HepG2 (cell line): Measurements from ENCODE around the gene ALDH3A2. TPM values are rescaled to one million over a fixed set of nuclear protein-coding genes. Genes with fewer than 3 reads are reported as not detected.
A peak's percentile ranks its signal among the peaks of the same experiment; 100 is the strongest.

Source experiments
- ARID2 ChIP-seq: sonication (generic); formaldehyde crosslinking; IDR thresholded peaks from 2 replicates; pipeline ENCODE4 v1.8.1; 2022; ENCODE audit warnings: mild to moderate bottlenecking, missing genetic modification reagents, borderline replicate concordance
- ATAD3A ChIP-seq: sonication (generic); formaldehyde crosslinking; IDR thresholded peaks from 2 replicates; pipeline ENCODE4 v1.4.0; 2020; ENCODE audit warnings: missing genetic modification reagents
- BRD4 ChIP-seq: sonication (generic); formaldehyde crosslinking; IDR thresholded peaks from 2 replicates; pipeline ENCODE4 v1.4.0; 2020; ENCODE audit warnings: missing genetic modification reagents
- HDAC1 ChIP-seq: sonication (generic); formaldehyde crosslinking; IDR thresholded peaks from 2 replicates; pipeline ENCODE4 v1.5.1; 2020; ENCODE audit warnings: mild to moderate bottlenecking, missing genetic modification reagents
- HOXA9 ChIP-seq: sonication (generic); formaldehyde crosslinking; IDR thresholded peaks from 2 replicates; pipeline ENCODE4 v1.8.1; 2022; ENCODE audit warnings: missing genetic modification reagents, mild to moderate bottlenecking, moderate library complexity, borderline replicate concordance
- NFYB ChIP-seq: sonication (generic); formaldehyde crosslinking; IDR thresholded peaks from 2 replicates; pipeline ENCODE4 v1.4.0; 2020; ENCODE audit warnings: missing genetic modification reagents
- SIN3A ChIP-seq: IDR thresholded peaks from 2 replicates; pipeline ENCODE4 v1.6.1; 2011; ENCODE audit warnings: low read depth, mild to moderate bottlenecking, control low read depth, low read length, borderline replicate concordance
- TMF1 ChIP-seq: sonication (generic); formaldehyde crosslinking; IDR thresholded peaks from 2 replicates; pipeline ENCODE4 v1.8.1; 2022; ENCODE audit warnings: low read depth, missing genetic modification reagents
- ZBTB21 ChIP-seq: sonication (generic); formaldehyde crosslinking; IDR thresholded peaks from 2 replicates; pipeline ENCODE4 v1.4.0; 2020; ENCODE audit warnings: missing genetic modification reagents
- ZBTB3 ChIP-seq: sonication (generic); formaldehyde crosslinking; IDR thresholded peaks from 2 replicates; pipeline ENCODE4 v1.4.0; 2020; ENCODE audit warnings: low read depth, mild to moderate bottlenecking, moderate library complexity, missing genetic modification reagents, borderline replicate concordance
- ZNF558 ChIP-seq: sonication (generic); formaldehyde crosslinking; IDR thresholded peaks from 2 replicates; pipeline ENCODE4 v1.9.0; 2022; ENCODE audit warnings: mild to moderate bottlenecking, missing genetic modification reagents, borderline replicate concordance
- ZNF572 ChIP-seq: sonication (generic); formaldehyde crosslinking; IDR thresholded peaks from 2 replicates; pipeline ENCODE4 v1.5.1; 2020; ENCODE audit warnings: mild to moderate bottlenecking, missing genetic modification reagents
- ZSCAN30 ChIP-seq: sonication (generic); formaldehyde crosslinking; IDR thresholded peaks from 2 replicates; pipeline ENCODE4 v1.5.0; 2020; ENCODE audit warnings: mild to moderate bottlenecking, missing genetic modification reagents
- polyA plus RNA-seq, 8 experiments: library from polyadenylated mRNA; depleted of rRNA in 3 of 8; stranded (reverse) in 7 of 8; unstranded in 1 of 8; fragments of >200 nt; fragmentation: Illumina TruSeq in 4 of 8; extraction: Trizol in 4 of 8; gene quantifications; 2 replicates each; pipeline versions ENCODE4 v1.2.1 to v1.2.3, GENCODE V29; 2011 to 2016; ENCODE audit warnings: low read depth in 4 of 8, missing spikeins in 1 of 8, mixed read lengths in 1 of 8; ENCODE audit not compliant: insufficient read depth in 1 of 8
- total RNA-seq, 5 experiments: library from RNA; depleted of rRNA; stranded (reverse); fragments of >200 nt; fragmentation: Illumina TruSeq; extraction: Trizol; gene quantifications; 2 replicates each; pipeline ENCODE4 v1.2.3, GENCODE V29; 2016; ENCODE audit warnings: low read depth in 1 of 5
- TF ChIP-seq, protein P1 (sequence below): sonication (generic); formaldehyde crosslinking; IDR thresholded peaks from 2 replicates; pipeline ENCODE4 v1.8.0; 2023; ENCODE audit warnings: mild to moderate bottlenecking, missing genetic modification reagents
- TF ChIP-seq, protein P2 (sequence below): sonication (generic); formaldehyde crosslinking; IDR thresholded peaks from one replicate; pipeline ENCODE4 v1.5.1; 2020; ENCODE audit warnings: mild to moderate bottlenecking, missing genetic modification reagents; ENCODE audit errors: not compliant biosample characterization
- TF ChIP-seq, protein P3 (sequence below): sonication (generic); formaldehyde crosslinking; IDR thresholded peaks from 2 replicates; pipeline ENCODE4 v1.8.0; 2022; ENCODE audit warnings: mild to moderate bottlenecking, missing genetic modification reagents; ENCODE audit not compliant: insufficient replicate concordance
- TF ChIP-seq, protein P4 (sequence below): sonication (generic); formaldehyde crosslinking; IDR thresholded peaks from 2 replicates; pipeline ENCODE4 v1.5.0; 2020; ENCODE audit warnings: mild to moderate bottlenecking, missing genetic modification reagents

Gene ALDH3A2
- total and polyA plus RNA-seq, 2 of the 13 experiments (the other 11 are each of a cell fraction or from before 2014, with no cell fraction given) = 80.8 to 180 TPM

DNA sequence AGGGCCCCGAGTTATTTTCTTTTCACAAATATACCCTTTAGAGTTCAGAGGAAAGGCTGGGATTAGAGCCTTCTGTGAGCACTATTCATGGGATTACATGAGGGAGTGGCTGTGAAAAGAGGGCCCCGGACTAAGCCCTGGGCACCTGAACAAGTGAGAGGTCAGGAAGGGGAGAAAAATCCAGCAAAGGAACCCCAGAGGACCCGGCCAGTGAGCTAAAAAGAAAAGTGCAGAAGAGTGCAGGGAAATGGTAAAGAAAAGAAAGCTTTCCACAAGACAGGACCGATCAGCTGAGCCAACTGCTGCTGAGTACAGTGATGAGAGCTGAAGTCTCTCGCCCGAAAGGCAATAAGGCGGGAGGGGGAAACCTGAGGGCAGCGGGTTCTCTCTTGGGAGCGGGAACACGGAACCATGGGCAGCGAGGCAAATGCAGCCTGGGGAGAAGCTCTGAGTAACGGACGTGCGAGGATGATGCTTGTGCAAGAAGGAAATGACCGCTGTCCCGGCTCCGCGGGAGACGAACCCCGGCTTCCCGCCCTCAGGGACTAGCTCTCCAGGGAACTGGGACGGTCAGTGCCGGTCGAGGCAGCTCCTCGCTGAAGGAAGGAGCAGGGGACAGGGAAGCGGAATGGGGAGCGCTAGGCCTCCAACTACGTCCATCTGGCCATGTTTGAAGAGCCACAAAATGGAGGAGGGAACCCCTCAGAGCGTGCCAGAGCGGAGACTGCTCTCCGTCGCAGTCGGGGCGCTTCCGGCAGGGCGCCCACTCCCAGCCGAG, 665 bp upstream of the ALDH3A2 start (continued):
- TF ChIP-seq, protein P1, sequence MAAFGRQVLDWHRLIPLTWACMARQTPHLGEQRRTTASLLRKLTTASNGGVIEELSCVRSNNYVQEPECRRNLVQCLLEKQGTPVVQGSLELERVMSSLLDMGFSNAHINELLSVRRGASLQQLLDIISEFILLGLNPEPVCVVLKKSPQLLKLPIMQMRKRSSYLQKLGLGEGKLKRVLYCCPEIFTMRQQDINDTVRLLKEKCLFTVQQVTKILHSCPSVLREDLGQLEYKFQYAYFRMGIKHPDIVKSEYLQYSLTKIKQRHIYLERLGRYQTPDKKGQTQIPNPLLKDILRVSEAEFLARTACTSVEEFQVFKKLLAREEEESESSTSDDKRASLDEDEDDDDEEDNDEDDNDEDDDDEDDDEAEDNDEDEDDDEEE (CRISPR knock-in tag) = no peak
- TF ChIP-seq NFYB (no peak), ATAD3A (CRISPR knock-in tag) (no peak), ZBTB3 (CRISPR knock-in tag) (peak; percentile 73), ARID2 (no peak), HOXA9 (CRISPR knock-in tag) (no peak), ZNF558 (CRISPR knock-in tag) (no peak), SIN3A (no peak), TMF1 (CRISPR knock-in tag) (no peak), ZNF572 (CRISPR knock-in tag) (no peak), BRD4 (CRISPR knock-in tag) (peak; percentile 13; the same call in 1 of the 2 replicates), ZSCAN30 (no peak), ZBTB21 (CRISPR knock-in tag) (no peak), HDAC1 (CRISPR knock-in tag) (no peak)
- TF ChIP-seq, protein P2, sequence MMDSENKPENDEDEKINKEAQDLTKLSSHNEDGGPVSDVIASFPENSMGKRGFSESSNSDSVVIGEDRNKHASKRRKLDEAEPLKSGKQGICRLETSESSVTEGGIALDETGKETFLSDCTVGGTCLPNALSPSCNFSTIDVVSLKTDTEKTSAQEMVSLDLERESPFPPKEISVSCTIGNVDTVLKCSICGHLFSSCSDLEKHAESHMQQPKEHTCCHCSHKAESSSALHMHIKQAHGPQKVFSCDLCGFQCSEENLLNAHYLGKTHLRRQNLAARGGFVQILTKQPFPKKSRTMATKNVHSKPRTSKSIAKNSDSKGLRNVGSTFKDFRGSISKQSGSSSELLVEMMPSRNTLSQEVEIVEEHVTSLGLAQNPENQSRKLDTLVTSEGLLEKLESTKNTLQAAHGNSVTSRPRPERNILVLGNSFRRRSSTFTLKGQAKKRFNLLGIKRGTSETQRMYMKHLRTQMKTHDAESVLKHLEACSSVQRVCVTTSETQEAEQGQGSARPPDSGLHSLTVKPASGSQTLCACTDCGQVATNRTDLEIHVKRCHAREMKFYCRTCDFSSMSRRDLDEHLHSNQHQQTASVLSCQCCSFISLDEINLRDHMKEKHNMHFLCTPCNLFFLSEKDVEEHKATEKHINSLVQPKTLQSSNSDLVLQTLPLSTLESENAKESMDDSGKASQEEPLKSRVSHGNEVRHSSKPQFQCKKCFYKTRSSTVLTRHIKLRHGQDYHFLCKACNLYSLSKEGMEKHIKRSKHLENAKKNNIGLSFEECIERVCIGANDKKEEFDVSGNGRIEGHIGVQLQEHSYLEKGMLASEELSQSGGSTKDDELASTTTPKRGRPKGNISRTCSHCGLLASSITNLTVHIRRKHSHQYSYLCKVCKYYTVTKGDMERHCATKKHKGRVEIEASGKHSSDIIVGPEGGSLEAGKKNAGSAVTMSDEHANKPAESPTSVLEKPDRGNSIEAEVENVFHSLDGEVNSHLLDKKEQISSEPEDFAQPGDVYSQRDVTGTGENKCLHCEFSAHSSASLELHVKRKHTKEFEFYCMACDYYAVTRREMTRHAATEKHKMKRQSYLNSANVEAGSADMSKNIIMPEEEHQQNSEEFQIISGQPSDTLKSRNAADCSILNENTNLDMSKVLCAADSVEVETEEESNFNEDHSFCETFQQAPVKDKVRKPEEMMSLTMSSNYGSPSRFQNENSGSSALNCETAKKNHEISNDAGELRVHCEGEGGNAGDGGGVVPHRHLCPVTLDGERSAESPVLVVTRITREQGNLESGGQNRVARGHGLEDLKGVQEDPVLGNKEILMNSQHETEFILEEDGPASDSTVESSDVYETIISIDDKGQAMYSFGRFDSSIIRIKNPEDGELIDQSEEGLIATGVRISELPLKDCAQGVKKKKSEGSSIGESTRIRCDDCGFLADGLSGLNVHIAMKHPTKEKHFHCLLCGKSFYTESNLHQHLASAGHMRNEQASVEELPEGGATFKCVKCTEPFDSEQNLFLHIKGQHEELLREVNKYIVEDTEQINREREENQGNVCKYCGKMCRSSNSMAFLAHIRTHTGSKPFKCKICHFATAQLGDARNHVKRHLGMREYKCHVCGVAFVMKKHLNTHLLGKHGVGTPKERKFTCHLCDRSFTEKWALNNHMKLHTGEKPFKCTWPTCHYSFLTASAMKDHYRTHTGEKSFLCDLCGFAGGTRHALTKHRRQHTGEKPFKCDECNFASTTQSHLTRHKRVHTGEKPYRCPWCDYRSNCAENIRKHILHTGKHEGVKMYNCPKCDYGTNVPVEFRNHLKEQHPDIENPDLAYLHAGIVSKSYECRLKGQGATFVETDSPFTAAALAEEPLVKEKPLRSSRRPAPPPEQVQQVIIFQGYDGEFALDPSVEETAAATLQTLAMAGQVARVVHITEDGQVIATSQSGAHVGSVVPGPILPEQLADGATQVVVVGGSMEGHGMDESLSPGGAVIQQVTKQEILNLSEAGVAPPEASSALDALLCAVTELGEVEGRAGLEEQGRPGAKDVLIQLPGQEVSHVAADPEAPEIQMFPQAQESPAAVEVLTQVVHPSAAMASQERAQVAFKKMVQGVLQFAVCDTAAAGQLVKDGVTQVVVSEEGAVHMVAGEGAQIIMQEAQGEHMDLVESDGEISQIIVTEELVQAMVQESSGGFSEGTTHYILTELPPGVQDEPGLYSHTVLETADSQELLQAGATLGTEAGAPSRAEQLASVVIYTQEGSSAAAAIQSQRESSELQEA (CRISPR knock-in tag) = no peak
- TF ChIP-seq, protein P3, sequence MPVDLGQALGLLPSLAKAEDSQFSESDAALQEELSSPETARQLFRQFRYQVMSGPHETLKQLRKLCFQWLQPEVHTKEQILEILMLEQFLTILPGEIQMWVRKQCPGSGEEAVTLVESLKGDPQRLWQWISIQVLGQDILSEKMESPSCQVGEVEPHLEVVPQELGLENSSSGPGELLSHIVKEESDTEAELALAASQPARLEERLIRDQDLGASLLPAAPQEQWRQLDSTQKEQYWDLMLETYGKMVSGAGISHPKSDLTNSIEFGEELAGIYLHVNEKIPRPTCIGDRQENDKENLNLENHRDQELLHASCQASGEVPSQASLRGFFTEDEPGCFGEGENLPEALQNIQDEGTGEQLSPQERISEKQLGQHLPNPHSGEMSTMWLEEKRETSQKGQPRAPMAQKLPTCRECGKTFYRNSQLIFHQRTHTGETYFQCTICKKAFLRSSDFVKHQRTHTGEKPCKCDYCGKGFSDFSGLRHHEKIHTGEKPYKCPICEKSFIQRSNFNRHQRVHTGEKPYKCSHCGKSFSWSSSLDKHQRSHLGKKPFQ (CRISPR knock-in tag) = no peak
- TF ChIP-seq, protein P4, sequence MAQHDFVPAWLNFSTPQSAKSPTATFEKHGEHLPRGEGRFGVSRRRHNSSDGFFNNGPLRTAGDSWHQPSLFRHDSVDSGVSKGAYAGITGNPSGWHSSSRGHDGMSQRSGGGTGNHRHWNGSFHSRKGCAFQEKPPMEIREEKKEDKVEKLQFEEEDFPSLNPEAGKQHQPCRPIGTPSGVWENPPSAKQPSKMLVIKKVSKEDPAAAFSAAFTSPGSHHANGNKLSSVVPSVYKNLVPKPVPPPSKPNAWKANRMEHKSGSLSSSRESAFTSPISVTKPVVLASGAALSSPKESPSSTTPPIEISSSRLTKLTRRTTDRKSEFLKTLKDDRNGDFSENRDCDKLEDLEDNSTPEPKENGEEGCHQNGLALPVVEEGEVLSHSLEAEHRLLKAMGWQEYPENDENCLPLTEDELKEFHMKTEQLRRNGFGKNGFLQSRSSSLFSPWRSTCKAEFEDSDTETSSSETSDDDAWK (CRISPR knock-in tag) = no peak
